GM19025 (cell line): ENCODE results near the gene TMC1.
"Not testable (repeated sequence)": the region's sequence is repeated elsewhere in the genome, so short reads cannot be mapped to it uniquely, and the experiment has no call there.

ENCODE experiments used
- ATAC-seq: cut with Tn5 transposase; IDR thresholded peaks from one replicate; pipeline ENCODE4 v1.9.1; 2021; ENCODE audit warnings: mild to moderate bottlenecking, low read depth, moderate library complexity; ENCODE audit not compliant: unreplicated experiment

The TMC1 gene

GRCh38 chr9:72524820-72525540 is 3.6 kb downstream of the TMC1 start:
- ATAC-seq: peak; percentile 35

- peak; percentile 72 for ATAC-seq
These were observed 5.7 kb downstream of the TMC1 start for GRCh38 chr9:72526901-72527800.

- no peak for ATAC-seq
These were observed 6.4 kb downstream of the TMC1 start for GRCh38 chr9:72527801-72528195.

- ATAC-seq: no peak
These were observed 8.1 kb downstream of the TMC1 start for GRCh38 chr9:72529531-72529930.

GRCh38 chr9:72533322-72533721 is 11.9 kb downstream of the TMC1 start:
- no peak for ATAC-seq

- no peak for ATAC-seq
These were observed 13.5 kb downstream of the TMC1 start for GRCh38 chr9:72534931-72535330.

- ATAC-seq: no peak
These were observed 15.7 kb downstream of the TMC1 start for GRCh38 chr9:72537011-72537545.

GRCh38 chr9:72537671-72538070 is 16.3 kb downstream of the TMC1 start:
- no peak for ATAC-seq

- ATAC-seq: no peak
These were observed 17.7 kb downstream of the TMC1 start for GRCh38 chr9:72538921-72539702.

GRCh38 chr9:72539824-72540347 is 18.5 kb downstream of the TMC1 start:
- ATAC-seq: no peak

- no peak for ATAC-seq
These were observed 19.0 kb downstream of the TMC1 start for GRCh38 chr9:72540348-72540873.

GRCh38 chr9:72542537-72542833 is 21.1 kb downstream of the TMC1 start:
- not testable (repeated sequence) for ATAC-seq

- no peak for ATAC-seq
These were observed 21.5 kb downstream of the TMC1 start for GRCh38 chr9:72542917-72543316.

- no peak for ATAC-seq
These were observed 29.9 kb downstream of the TMC1 start for GRCh38 chr9:72551306-72551705.

- ATAC-seq: no peak
These were observed 30.9 kb downstream of the TMC1 start for GRCh38 chr9:72552356-72552755.

GRCh38 chr9:72554221-72554641 is 32.8 kb downstream of the TMC1 start:
- no peak for ATAC-seq

- no peak for ATAC-seq
These were observed 36.1 kb downstream of the TMC1 start for GRCh38 chr9:72557549-72557948.

GRCh38 chr9:72560086-72560485 is 38.7 kb downstream of the TMC1 start:
- no peak for ATAC-seq

- no peak for ATAC-seq
These were observed 42.4 kb downstream of the TMC1 start for GRCh38 chr9:72563806-72564205.
